Erythroblast (primary cell): Measurements from ENCODE around the gene KRT83.

ENCODE experiments used
- GATA1 ChIP-seq: IDR thresholded peaks from 2 replicates; pipeline ENCODE4 v1.6.1; 2011; ENCODE audit warnings: low read depth, mild to moderate bottlenecking, control low read depth, low read length, moderate library complexity
- POLR2A ChIP-seq: IDR thresholded peaks from 2 replicates; pipeline ENCODE4 v1.6.1; 2011; ENCODE audit warnings: mild to moderate bottlenecking, low read length

DNA sequence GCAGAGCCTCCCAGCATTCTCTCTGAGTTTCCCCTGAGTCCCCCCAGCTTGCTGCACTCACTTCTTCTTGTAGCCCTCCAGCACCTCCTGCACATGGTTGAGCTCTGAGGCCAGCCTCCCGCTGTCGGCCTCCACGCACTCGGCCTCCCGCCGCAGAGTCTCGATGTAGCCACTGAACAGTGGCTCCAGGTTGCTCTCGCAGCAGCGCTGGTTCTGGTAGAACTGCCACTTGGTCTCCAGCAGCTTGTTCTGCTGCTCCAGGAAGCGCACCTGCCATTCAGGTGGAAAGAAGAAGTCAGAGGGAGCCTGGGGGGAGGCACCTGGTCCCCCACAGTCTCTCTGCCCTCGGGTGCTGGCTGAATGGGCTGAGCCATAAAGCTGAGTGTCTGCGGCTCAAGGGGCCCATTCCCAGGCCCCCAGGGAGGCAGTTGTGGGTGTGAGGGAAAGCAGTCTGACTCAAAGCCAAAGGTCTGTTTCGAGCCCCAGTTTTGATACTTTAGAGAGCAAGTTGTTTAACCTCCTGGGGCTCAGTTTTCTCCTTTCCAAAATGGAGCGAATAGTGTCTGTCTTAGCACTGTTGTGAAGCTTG, 43.8 kb upstream of the KRT83 start:
- no peak for TF ChIP-seq POLR2A
- TF ChIP-seq GATA1: no peak
